Epithelial cell of proximal tubule (primary cell): ENCODE measurements around the gene AMPD1. TPM values are rescaled to one million over a fixed set of nuclear protein-coding genes. Genes with fewer than 3 reads are reported as not detected.

Experiments used
- DNase-seq: peaks from one replicate; pipeline ENCODE4 v3.0.0-alpha.2; 2011; ENCODE audit warnings: low read depth
- H3K4me3 ChIP-seq: 2 replicates; pipeline ENCODE4 v1.5.1; 2011; ENCODE audit warnings: low read depth, mild to moderate bottlenecking, low read length
- CTCF ChIP-seq: conservative IDR thresholded peaks from 2 replicates; pipeline ENCODE4 v1.5.1; 2012; ENCODE audit warnings: low read depth, mild to moderate bottlenecking, low read length
- total RNA-seq: library from RNA; depleted of rRNA; stranded (reverse); fragments of >200 nt; gene quantifications from 2 replicates; pipeline ENCODE4 v1.2.3, GENCODE V29; 2015

AMPD1 gene
- total RNA-seq, 1 donor from 2014 or later: not detected

DNA sequence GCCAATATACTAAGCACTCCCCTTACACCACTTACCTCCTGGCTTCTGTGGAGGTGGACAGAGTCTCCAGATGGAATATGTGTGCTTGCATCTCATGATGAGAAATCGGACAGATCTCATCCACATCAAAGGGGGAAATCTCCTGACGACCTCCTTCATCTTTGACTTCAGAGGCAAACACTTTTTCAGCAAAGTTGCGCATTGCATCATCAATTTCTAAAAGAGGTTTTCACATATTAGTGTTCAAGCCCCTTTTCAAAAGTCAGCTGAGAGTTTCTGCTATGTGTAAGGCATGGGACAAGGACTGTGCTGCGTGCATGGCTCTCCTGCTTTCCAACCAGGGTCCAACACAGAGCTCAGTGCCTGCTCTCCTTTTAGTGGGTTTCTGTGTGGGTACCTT lies 6.8 kb downstream of the AMPD1 start:
- no peak for TF ChIP-seq CTCF
- no peak overlapping the region for H3K4me3 ChIP-seq
- DNase-seq: no peak

- no peak overlapping the region for H3K4me3 ChIP-seq
- TF ChIP-seq CTCF: no peak
- DNase-seq: no peak
These were observed 9.5 kb downstream of the AMPD1 start for GRCh38 chr1:114685851-114686250.

DNA sequence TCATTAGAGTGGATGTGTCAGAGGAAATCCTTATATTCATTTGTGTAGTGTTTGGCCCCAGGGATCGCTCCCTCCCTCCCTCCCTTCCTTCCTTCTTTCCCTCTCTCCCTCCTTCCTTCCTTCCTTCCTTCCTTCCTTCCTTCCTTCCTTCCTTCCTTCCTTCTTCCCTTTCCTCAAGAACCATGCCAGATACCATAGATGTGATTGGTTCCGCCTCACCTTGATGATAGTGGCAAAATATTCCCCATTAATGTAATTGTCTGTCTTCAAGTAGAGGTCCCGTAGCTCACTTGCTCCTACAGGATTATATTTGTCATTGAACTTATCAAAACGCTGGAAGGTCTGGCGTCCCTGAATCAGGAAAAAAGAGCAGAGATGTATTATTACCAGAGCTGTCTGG lies 17.7 kb downstream of the AMPD1 start:
- no peak overlapping the region for H3K4me3 ChIP-seq
- no peak for TF ChIP-seq CTCF

GRCh38 chr1:114676115-114676514 lies 19.2 kb downstream of the AMPD1 start:
- no peak for TF ChIP-seq CTCF
- DNase-seq: no peak
- H3K4me3 ChIP-seq: no peak overlapping the region

More for the DNA sequence above, 17.7 kb downstream of the AMPD1 start:
- DNase-seq: no peak

DNA sequence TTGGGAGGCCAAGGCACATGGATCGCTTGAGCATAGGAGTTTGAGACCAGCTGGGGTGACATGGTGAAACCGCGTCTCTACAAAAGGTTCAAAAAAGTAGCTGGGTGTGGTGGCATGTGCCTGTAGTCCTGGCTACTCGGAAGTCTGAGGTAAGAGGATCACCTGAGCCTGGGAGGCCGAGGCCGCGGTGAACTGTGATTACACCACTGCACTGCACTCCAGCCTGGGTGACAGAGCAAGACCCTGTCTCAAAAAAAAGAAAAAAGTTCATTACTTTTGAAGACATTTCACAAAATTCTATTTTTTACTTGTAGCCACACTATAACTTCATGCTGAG lies 23.4 kb downstream of the AMPD1 start:
- DNase-seq: no peak
- TF ChIP-seq CTCF: no peak
- no peak overlapping the region for H3K4me3 ChIP-seq

GRCh38 chr1:114671011-114671938 lies 24.1 kb downstream of the AMPD1 start:
- no peak overlapping the region for H3K4me3 ChIP-seq
- TF ChIP-seq CTCF: peak; percentile 36
- DNase-seq: no peak
